Transverse colon (tissue), 4 donors: Measurements from ENCODE around the gene PKIB. TPM values are rescaled to one million over a fixed set of nuclear protein-coding genes. Genes with fewer than 3 reads are reported as not detected.
"Not testable (repeated sequence)": the region's sequence is repeated elsewhere in the genome, so short reads cannot be mapped to it uniquely, and the experiment has no call there.

Experiments
- DNase-seq: peaks from one replicate; pipeline ENCODE4 v3.0.0-alpha.2; 2019
- H3K27ac ChIP-seq, 4 donors: fragments of 200-600 bp; sonication (generic); 2 replicates each; pipeline ENCODE4 v1.5.1; 2016 to 2018; ENCODE audit warnings: inconsistent platforms in 4 of 4
- H3K27me3 ChIP-seq: fragments of 200-600 bp; sonication (generic); 2 replicates; pipeline ENCODE4 v1.5.1; 2017; ENCODE audit warnings: inconsistent platforms
- H3K36me3 ChIP-seq, 4 donors: fragments of 200-600 bp; sonication (generic); 2 replicates each; pipeline ENCODE4 v1.5.1; 2017 to 2019; ENCODE audit warnings: inconsistent platforms in 4 of 4
- H3K4me1 ChIP-seq, 4 donors: fragments of 200-600 bp; sonication (generic); 2 replicates each; pipeline ENCODE4 v1.5.1; 2017 to 2020; ENCODE audit warnings: inconsistent platforms in 4 of 4
- H3K4me3 ChIP-seq, 4 donors: fragments of 200-600 bp; sonication (generic); 1 replicate in 1 of 4; 2 replicates in 3 of 4; pipeline versions ENCODE4 v1.5.1 to v1.6.1; 2017 to 2019; ENCODE audit warnings: inconsistent platforms in 4 of 4
- H3K9me3 ChIP-seq, 2 donors: fragments of 200-600 bp; sonication (generic); 2 replicates each; pipeline ENCODE4 v1.5.1; 2017 to 2019; ENCODE audit warnings: inconsistent platforms in 2 of 2
- CTCF ChIP-seq, 5 experiments: fragments of 200-600 bp in 3 of 5; fragments of 450-650 bp in 2 of 5; sonication (generic) in 3 of 5; IDR thresholded peaks; 1 replicate in 2 of 5; 2 replicates in 3 of 5; pipeline ENCODE4 v1.5.1; 2016 to 2017; ENCODE audit warnings: antibody characterized with exemption in 5 of 5, inconsistent platforms in 3 of 5, mild to moderate bottlenecking in 2 of 5, moderate library complexity in 1 of 5
- EP300 ChIP-seq: sonication (generic); formaldehyde crosslinking; IDR thresholded peaks from one replicate; pipeline ENCODE4 v1.6.1; 2017; ENCODE audit warnings: antibody characterized with exemption, low read depth
- POLR2A ChIP-seq: fragments of 450-650 bp; IDR thresholded peaks from one replicate; pipeline ENCODE4 v1.6.1; 2016; ENCODE audit warnings: antibody characterized with exemption, mild to moderate bottlenecking, moderate library complexity
- POLR2AphosphoS5 ChIP-seq, 3 donors: sonication (generic); formaldehyde crosslinking; IDR thresholded peaks; one replicate each; pipeline ENCODE4 v1.6.1; 2016; ENCODE audit warnings: antibody characterized with exemption in 3 of 3
- WGBS, 2 donors: methylation state at CpG; one replicate each; pipeline ENCODE4 v1.1.5; 2018; ENCODE audit warnings: low coverage in 1 of 2; 5-methylcytosine and 5-hydroxymethylcytosine counted together
- in situ Hi-C, 4 donors: fragments of 200-750 bp; cut with MboI; loops; one replicate each; pipeline versions ENCODE4 v1.15.0 to v1.15.1; 2017; ENCODE audit warnings: low sequenced_read_pairs in 3 of 4, low pct_ligation_motif_present in 1 of 4, low pct_unique_long_range_greater_than_20kb in 1 of 4
- intact Hi-C: fragments of 100-400 bp; cut with DNase I; formaldehyde crosslinking; loops from one replicate; pipeline ENCODE4 v1.15.1; 2023; ENCODE audit warnings: low total_unique reads
- total RNA-seq, 4 donors: library from RNA; depleted of rRNA; stranded (reverse); fragments of >200 nt; gene quantifications; one replicate each; pipeline ENCODE4 v1.1.0, GENCODE V29; 2016

The PKIB gene
- total RNA-seq, 4 donors from 2014 or later = 45.2 to 163 (median 96.1) TPM

GRCh38 chr6:122576888-122577287 is 33.3 kb upstream of the PKIB start:
- DNase-seq = no peak
- Histone ChIP-seq H3K27ac (peak overlapping the region in 1 of 4 donors; percentile 45), H3K27me3 (no peaks in the 10 kb centered on the region), H3K4me1 (peaks cover 0 to 8% (median 4%) of the 10 kb centered on the region in 4 donors), H3K36me3 (no peaks in the 10 kb centered on the region), H3K9me3 (no peaks in the 10 kb centered on the region), H3K4me3 (no peak overlapping the region)
- 58 to 70% methylated on average over 2 of the region's 2 CpGs for WGBS, 2 donors
- intact Hi-C loops = no loop called here
- TF ChIP-seq POLR2A = no peak
- no peak for TF ChIP-seq POLR2AphosphoS5 (IDR thresholded peaks at IDR 0.05)
- TF ChIP-seq EP300 = no peak
- TF ChIP-seq CTCF (IDR thresholded peaks at IDR 0.05) = no peak
- in situ Hi-C loops = no loop called here

- Histone ChIP-seq H3K27me3 (no peaks in the 10 kb centered on the region), H3K4me1 (peaks cover 0 to 14% (median 6%) of the 10 kb centered on the region in 4 donors), H3K27ac (peak overlapping the region in 3 of 4 donors; percentile 45 to 70 (median 60)), H3K4me3 (no peak overlapping the region), H3K9me3 (no peaks in the 10 kb centered on the region), H3K36me3 (no peaks in the 10 kb centered on the region)
- DNase-seq = no peak
- 71 to 78% methylated on average over 1 of the region's 1 CpG for WGBS, 2 donors
- in situ Hi-C loops = no loop called here
- no peak for TF ChIP-seq CTCF (IDR thresholded peaks at IDR 0.05)
- peak; percentile 14 for TF ChIP-seq POLR2A
- TF ChIP-seq EP300 = no peak
- peak in 1 of 3 donors; percentile 29 for TF ChIP-seq POLR2AphosphoS5 (IDR thresholded peaks at IDR 0.05)
- intact Hi-C loops = no loop called here
Measured at GRCh38 chr6:122578961-122579360, 31.2 kb upstream of the PKIB start.

GRCh38 chr6:122580737-122581136 is 29.5 kb upstream of the PKIB start:
- no peaks in the 10 kb centered on the region for H3K9me3 ChIP-seq
- H3K36me3 ChIP-seq = no peaks in the 10 kb centered on the region
- no peak for DNase-seq
- 24 to 58% methylated on average over 2 to 3 of the region's 3 CpGs for WGBS, 2 donors
- peak overlapping the region in 3 of 4 donors; percentile 6 to 58 (median 53) for H3K27ac ChIP-seq
- no peak overlapping the region for H3K4me3 ChIP-seq
- TF ChIP-seq CTCF (IDR thresholded peaks at IDR 0.05) = peak in 4 of 5 experiments; percentile 15 to 51 (median 32)
- peak in 1 of 3 donors; percentile 15 for TF ChIP-seq POLR2AphosphoS5 (IDR thresholded peaks at IDR 0.05)
- TF ChIP-seq EP300 = no peak
- H3K4me1 ChIP-seq = peaks cover 0 to 14% (median 6%) of the 10 kb centered on the region in 4 donors
- no peaks in the 10 kb centered on the region for H3K27me3 ChIP-seq
- intact Hi-C loops (no loop called here), in situ Hi-C loops (no loop called here)

GRCh38 chr6:122589115-122589514 is 21.1 kb upstream of the PKIB start:
- no peaks in the 10 kb centered on the region for H3K36me3 ChIP-seq
- no peak overlapping the region for H3K27ac ChIP-seq
- no peak overlapping the region for H3K4me3 ChIP-seq
- TF ChIP-seq POLR2A = no peak
- no peak for TF ChIP-seq EP300
- no peak for TF ChIP-seq POLR2AphosphoS5 (IDR thresholded peaks at IDR 0.05)
- TF ChIP-seq CTCF (IDR thresholded peaks at IDR 0.05) = no peak
- in situ Hi-C loops (no loop called here), intact Hi-C loops (no loop called here)
- no peaks in the 10 kb centered on the region for H3K9me3 ChIP-seq
- no peaks in the 10 kb centered on the region for H3K4me1 ChIP-seq
- no peak for DNase-seq
- WGBS, 2 donors = 87 to 92% methylated on average over 1 of the region's 1 CpG
- H3K27me3 ChIP-seq = no peaks in the 10 kb centered on the region

- H3K36me3 ChIP-seq, in situ Hi-C loops, H3K4me3 ChIP-seq, H3K9me3 ChIP-seq, intact Hi-C loops, DNase-seq, H3K4me1 ChIP-seq, H3K27ac ChIP-seq, H3K27me3 ChIP-seq: not testable (repeated sequence)
- WGBS, 2 donors = 76 to 86% methylated on average over 1 to 2 of the region's 2 CpGs
Measured at GRCh38 chr6:122598295-122598694, 11.9 kb upstream of the PKIB start.
